Germinal center (tissue), 1 donor: ENCODE data around the gene ATP2B2.

Source experiments
- DNase-seq: peaks from one replicate; pipeline ENCODE4 v3.0.0; 2012; ENCODE audit warnings: mixed read lengths, low spot score

The ATP2B2 gene

DNA sequence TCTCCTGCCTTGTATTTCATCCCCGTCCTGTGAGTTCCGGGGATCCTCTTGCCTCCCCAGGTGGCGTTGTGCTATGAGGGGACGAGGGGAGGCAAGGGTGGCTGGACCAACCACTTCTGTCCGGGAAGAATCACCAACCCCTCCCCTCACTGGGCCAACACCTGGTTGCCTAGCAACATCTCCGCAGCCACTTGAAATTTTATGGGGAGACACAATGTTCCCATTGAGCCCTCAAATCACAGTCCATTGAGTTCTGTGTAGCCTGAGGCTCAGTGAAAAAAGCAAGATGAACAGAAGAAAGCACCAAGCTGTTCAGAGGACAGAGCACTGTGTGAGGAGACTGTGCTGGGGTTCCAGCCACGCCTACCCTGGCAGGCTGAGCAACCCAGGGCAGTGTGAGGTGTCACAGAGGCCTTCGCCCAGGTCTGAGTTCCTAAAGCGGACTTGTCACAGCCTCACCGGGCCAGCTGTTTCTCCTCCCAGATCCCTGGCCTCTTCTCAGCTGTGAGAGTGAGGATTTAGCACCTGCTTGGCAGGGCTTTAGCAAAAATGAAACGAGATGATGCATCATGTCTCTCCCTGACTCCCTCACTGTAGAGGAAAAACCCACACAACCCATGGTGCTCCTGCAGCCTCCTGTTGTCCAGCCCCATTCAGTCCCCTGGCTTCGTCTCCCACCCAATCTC lies 76.8 kb downstream of the ATP2B2 start:
- DNase-seq, result no peak

DNA sequence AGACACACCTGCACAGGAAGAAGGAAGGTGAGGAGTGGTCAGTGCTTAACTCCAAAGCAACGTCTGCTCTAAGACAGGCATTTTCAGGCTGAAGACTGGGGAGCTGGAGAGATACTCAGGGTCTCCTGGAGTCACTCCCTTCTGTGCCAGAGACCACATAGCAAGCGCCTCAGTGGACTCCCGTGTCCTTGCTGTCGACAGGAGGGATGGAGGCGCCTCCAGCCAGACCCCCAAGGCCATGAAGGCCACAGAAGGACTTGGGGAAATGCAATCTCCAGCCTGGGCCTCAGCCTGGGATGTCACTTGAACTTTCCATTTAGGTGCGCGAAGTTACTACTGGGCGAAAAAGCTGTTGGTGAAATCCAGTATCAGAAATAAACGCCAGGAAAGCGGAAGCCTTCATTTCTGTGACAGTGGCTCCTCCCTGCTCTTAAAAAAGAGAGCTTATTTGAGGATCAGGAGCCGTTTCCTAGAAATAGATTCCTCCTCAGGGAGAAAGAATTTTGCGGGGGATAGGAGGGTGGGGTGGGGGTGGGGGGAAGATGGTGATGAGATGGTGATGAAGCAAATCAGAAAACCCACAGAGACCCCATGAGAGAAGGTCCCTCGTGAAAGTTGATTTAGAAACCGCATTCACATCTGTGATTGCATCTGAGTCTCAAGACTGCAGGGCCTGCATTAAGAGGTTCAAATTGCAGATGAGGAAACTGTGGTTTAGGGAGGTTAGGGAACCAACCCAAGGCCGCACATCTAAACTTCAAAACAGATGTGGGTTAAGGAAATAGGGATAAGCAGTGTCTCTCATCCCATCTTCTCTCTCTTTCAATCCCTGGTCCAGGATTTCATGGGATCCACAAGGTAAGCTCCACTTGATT lies 78.8 kb downstream of the ATP2B2 start:
- DNase-seq, result no peak

DNA sequence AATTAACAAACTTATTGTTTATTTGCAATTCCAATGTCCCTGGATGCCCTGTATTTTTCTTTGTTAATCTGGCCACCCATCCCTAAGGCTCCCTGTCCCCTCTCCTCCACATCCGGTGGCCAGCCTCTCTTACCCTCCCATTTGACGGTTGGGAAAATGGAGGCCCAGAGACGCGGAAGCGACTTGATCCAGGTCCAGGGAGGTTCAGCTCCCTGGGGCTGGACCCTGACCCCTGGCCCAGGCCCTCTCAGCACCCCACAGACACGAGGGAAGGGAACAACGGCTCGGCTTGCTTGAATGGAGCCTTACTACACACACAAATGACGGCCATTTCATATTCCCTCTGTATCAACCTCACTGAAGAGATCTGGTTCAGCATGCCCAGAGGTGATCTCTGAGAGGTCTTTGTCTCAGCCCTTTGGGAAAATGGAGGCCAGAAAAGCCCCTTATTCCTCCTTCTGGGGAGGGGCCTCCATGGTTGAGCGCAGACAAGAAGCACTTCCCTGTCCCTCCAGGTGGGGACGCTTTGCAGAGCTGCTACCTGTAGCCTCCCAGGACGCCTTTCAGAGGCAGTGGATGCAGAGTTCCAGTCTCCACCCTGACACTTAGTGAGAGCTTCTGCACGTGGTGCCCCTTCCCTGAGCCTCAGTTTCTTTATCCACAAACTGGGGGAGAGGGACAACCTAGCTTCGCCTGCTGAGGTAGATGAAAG lies 82.1 kb downstream of the ATP2B2 start:
- DNase-seq, result no peak

DNA sequence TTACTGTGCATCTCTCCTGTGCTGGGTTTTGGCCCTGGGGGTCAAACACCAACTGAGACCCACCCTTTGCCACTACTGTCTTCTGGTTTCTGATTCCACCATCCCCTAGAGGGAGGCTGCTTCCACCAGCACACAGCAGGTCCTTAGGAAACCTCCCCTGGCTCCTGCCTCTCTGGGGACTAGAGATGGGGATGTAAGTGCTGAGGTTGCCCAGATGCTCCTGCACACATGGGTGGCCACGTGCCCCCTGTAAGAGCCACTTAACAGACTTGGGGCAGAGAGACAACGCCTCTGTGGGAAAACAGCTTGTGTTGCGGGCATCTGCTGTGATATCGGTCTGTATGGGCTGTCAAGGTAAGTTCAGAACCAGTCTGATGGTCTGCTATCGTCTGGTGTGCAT lies 83.4 kb downstream of the ATP2B2 start:
- no peak for DNase-seq

DNA sequence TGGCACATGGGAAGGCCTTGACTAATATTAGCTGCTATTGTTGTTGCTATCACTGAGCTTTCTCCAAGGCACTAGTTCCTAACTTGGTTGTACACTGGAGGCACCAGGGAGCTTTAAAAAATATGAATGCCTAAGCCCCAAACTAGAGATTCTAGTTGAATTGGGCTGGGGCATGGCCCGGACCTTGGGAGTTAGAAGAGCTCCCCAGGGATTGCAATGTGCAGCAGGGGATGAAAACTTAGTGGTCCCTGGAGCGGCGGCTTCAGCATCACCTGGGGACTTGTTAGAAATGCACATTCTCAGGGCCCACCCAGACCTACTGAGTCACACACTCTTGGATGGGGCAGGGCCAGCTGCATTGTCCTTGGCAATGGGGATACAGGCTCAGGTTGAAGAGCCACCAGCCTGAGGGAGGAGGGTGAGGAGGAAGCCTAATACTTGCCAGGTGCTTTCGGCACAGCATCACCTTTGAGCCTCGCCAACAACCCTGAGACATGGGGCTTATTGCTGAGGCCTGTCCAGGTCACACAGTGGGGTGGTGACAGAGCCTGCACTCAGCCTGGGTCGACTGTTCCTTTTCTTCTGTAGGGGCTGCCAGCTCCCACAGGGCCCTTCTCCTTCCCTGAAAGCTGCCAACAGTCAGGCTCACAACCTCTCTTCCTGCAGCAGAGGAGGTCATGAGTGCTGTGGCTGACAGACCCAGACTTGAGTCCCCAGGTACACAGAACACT lies 84.5 kb downstream of the ATP2B2 start:
- no peak for DNase-seq

DNA sequence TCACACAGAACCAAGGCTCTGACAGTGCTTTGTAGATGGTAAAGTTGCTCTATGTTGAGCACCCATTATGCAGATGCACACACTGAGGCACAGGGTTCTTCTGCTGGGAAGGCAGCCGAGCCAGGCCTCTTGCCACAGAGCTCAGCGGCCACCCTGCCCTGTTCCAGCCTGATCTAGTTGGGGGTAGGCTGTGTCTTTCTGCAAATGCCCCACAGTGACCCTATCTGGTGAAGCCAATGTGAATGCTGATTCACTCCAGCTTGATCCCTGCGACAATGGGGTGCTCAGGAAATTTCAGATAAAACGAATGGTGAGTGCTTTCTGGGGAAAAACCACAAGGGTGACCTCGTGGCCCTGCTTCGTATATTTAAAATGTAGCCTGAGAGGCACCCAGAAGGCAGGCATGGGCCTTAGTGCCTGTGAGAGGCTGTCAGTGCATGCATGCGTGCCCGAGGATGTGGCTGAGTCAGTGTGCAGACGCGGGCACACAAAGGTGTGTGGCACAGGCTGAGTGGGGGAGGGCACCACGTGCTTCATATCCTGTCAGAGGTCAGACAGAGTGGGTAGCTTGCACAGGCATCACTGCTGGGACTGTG lies 85.7 kb downstream of the ATP2B2 start:
- no peak for DNase-seq

DNA sequence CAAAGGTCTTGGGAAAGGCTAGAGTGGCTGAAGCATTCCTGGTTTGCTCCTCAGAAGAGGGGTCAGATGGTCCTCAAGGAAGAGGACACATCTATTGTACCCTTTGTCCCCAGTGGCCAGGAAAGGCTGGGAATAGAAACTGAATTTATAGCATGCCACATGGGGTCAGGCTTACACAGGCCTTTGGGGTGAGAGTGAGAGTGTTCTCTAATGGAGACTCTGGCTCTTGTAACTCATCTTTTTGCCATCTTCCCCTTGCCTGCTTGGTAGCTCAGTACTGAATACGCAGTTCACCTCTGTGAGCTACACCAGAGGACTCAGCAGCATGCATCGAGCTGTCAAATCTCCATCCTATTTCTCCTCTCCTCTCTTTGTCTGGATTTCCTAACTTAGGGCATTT lies 87.5 kb downstream of the ATP2B2 start:
- no peak for DNase-seq

DNA sequence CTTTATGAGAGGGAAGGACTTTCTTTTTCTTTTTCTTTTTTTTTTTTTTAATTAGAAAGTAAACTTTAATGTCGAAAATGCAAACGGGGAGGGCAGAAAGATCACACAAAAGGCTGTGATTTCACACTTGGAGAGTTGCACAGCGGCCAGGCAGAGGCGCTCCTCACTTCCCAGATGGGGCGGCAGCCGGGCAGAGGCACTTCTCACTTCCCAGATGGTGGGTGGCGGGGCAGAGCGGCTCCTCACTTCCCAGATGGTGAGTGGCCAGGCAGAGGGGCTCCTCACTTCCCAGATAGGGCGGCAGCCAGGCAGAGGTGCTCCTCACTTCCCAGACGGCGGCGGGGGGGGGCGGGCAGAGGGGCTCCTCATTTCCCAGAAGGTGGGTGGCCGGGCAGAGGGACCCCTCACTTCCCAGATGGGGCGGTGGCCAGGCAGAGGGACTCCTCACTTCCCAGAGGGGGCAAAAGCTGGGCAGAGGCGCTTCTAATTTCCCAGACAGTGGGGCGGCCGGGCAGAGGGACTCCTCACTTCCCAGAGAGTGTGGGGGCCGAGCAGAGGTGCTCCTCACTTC lies 88.6 kb downstream of the ATP2B2 start:
- DNase-seq, result no peak

DNA sequence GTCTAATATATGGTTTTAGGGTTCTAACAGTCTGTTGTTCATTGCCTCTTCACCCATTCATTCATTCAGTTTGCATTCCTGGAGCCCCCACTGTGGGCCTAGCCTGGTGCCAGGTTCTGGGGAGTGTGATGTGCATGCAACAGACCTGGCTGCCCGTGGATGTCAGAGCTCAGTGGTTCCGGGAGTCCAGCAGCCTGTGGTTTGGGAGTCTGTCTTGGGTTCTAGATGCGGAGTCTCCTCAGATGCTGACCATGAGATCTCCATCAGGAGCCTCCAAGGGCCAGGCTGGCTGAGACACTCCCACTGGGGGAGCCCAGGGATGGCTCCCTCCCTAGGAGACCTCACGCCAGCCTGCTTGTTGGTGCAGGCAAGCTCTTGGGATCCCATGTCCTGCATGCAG lies 92.3 kb downstream of the ATP2B2 start:
- no peak for DNase-seq

DNA sequence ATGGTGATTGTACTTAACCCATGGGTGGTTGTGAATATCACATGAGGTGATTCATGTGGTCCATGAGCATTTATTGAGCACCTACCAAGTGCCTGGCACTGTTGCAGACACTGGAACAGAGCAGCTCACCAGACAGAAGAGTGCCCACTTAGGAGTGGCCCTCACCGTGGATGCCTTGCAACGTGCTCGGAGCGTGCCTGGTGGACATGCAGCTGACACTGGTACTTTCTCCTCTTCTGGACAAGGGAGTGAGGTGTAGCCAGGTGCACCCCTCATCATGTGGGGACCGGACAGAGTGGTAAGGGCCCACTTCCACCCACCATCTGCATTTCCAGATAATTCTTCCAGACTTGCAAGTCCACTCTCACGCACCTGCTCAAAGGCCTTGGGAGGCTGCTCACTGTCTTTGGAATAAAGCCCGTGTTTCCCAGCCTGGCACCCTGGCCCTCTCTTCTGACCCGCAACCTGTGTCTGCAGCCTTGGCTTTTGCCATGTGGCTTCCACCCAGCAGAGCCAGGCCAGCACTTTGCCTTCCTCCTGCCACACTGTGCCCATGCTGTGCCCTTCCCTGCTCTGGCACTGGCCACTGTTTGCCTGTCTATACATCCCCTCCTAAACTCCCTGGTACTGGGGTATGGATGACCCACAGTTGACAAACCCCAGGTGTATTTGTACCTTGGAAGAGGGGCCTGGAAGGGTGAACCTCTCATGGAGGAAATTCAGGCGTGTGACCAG lies 93.6 kb downstream of the ATP2B2 start:
- no peak for DNase-seq

DNA sequence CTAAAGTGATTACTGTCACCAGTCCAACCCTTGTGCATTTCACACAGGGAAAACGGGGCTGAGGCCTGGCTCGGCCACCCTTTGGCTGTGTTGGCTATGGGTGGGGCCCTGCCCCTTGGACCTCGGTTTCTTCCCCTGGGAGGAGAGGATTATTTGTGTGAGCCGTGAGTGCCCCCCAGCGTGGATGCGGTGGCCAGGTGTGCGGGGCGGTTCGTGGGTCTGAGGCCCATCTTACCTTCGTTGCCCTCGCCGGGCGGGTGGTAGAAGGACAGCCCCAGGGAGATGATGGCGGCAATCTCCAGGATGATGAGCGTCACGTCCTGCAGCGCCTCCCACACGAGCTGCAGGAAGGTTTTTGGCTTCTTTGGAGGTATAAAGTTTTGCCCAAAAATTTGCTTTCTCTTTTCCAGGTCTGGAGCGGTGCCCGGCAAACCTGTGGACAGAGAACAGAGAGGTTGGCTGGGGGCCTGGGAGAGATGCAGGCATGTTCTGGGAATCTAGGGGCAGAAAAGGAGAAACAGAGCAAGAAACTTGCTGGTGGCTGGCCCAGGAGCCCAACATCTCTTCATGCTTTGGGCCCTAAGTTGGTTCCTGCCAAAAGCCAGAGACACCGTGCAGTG lies 94.9 kb downstream of the ATP2B2 start:
- no peak for DNase-seq

DNA sequence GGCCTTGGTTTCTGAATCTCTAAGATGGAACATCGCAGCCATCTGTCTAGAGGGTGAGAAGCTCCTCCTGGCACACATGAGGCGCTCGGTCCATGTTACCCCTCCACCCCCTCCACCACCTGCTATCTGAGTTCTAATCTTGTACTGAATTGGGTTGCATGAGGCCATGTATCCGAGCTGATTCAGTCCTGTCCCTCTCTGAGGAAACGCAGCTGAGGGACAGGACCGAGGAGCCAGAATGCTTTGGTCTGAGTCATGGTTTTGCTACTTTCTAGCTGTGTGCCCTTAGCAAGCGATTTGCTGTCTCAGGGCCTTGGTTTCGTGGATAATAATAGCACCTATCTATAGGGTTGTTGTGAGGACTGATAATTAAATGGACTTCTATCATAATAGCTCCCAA lies 96.7 kb downstream of the ATP2B2 start:
- no peak for DNase-seq

DNA sequence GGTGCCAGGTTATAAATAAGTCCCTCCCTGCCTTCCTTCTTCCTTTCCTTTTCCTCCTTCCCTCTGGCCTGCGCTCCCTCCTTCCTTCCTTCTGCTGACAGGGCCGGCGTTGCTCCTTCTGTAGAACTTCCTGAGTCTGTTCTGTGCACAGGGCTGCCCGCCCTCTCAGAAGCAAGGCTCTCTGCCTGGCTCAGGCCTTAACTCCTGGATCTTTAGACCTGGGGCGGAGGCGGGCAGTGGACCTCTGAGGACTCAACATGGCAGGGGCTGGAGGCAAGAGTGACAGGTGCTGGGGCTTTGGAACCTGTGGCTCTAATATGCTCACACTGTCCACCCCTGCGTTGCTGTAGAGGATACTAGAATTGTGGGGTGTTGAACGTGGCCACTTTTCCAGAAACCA lies 98.0 kb downstream of the ATP2B2 start:
- DNase-seq, result no peak

DNA sequence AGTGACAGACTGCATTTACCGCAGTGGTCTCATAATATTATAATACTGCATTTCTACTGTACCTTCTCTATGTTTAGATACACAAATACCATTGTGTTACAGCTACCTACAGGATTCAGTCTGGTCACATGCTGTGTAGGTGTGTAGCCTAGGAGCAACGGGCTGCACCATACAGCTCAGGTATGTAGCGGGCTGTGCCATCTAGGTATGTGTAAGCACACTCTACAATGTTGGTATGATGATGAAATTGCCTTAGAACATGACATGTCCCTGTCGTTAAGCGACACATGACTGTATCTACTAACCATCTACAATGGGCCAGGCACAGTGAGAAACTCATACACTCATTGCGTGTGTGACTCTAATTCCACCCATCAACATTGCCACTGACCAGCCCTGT lies 99.0 kb downstream of the ATP2B2 start:
- DNase-seq, result no peak

DNA sequence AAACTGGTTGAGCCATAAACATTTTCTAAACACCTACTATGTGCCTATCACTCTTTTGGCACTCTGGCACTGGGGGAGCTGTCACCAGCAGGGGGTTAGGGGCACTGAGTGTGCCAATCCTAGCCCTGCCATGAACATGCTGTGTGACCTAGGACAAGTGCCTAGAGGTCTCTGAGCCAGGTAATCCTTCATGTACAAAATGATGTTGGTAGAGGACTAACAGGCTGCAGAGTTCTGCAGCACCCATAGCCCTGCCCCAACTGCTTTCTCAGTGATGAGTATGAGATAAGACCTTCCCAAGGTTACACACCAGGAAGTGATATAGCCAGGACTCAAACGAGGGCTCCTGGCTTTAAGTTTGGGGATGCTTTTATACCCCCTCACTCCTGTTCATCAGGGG lies 99.6 kb downstream of the ATP2B2 start:
- no peak for DNase-seq

DNA sequence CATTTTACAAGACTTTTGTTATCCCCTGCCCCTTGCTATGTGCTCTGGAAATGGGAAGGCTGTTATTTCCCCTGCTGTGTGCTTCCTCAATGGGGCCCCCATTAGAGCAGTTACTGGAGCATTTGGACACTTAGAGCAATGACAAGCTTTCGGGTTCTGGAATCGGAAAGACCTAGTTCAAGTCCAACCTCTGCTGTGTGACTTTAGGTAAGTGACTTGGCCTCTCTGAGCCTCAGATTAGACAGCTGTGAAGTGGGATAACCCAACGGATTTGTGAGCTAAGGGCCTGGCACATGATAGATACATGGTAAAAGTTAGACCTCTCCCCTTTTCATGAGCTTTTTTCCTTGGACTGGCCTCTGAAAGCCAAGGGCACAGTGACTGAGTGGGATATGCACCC lies 100.5 kb downstream of the ATP2B2 start:
- no peak for DNase-seq

DNA sequence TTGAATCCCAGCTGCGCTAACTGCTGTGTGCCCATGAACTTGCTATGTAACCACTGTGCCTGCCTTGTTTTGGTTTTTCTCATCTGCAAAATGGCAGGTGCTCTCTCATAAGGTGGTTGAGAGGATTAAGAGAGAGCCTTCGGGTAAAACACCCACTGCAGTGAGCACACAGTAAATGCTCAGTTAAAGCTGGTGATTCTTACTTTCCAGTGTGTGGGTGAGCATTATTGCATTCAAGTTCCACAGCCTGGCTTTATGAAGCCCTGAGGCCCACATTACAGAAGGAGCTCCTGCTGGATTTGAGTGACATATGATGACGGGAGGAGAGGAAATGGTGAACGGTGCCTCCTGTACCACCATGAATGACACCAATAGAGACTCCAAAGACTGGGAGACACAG lies 101.0 kb downstream of the ATP2B2 start:
- no peak for DNase-seq

DNA sequence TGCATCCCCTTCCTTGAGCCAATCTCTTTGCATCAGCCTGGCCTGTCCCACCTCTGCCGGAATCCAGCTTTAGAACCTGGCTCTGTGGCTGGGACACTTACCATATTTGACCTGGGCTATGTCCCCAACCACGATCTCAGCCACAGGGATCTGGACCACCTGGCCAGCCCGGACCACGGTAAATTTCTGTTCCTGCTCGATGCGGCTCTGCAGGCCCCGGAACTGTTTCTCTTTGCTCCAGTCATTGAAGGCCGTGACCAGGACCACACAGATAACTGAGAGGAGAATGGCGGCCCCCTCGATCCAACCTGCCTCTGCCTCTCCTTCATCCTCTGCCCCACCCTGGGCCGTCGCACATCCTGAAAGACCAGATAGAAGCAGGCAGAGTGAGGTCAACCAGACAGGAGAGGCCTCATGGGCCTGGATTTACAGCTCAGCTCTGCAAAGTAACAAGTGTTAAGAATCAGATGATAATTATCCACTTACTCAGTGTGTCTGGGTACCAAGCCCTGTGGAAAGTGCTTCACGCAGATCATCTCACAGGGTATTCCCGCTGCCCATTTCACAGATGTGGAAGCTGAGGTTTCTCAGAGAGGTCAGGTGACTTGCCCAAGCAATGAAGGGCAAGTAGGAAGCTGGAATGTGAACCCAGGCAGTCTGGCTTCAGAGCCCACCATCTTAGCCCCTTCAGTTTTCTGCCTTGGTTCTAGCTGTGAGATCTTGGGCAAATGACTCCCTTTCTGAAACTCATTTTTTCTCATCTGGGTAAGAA lies 103.2 kb downstream of the ATP2B2 start:
- DNase-seq, result no peak

DNA sequence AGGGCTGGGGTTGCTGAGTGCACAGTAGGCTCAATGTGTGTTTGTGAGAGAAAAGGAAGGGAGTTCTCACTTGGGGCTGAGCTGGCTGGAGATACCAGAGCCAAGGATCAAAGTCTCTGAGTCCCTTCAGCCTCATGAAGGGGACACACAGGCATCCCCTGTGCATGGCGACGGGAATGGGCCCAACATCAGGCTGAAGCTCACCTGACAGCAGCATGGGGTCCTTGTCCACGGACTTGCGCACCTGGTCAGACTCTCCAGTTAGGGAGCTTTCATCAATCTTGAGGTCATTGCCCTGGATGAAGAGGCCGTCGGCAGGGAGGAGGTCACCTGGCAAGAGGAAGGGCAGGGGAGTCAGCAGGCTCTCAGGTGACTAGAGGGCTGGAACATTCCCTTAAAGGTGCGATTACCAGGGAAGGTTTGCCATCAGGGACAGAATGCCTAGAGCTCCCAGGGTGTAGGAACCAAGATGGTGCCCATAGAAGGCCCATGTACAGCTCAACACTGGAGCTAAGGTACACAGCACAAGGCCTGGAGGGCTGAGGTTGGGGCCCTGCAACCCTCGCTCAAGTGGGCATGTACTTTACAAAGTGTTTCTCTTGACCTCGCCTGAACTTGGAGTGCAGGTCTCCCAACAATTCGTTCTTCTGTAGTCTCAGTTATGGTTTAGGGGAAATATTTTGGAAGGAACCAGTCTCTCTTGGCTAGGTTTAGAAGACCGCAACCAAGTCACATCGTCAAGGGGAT lies 104.5 kb downstream of the ATP2B2 start:
- DNase-seq, result no peak
